DMS114 treated with DMSO at 0.1 percent for 48 hours (cell line): Measurements from ENCODE around the gene JAM3.
"Not testable (repeated sequence)": the region's sequence is repeated elsewhere in the genome, so short reads cannot be mapped to it uniquely, and the experiment has no call there.

ENCODE experiments used
- DNase-seq: peaks from one replicate; lab custom pipeline; 2025; ENCODE audit not compliant: unreplicated experiment; lab: John Stamatoyannopoulos, UW

The JAM3 gene

GRCh38 chr11:134173296-134173695, 104.4 kb downstream of the JAM3 start:
- DNase-seq = no peak

- no peak for DNase-seq
These were observed 107.4 kb downstream of the JAM3 start for GRCh38 chr11:134176284-134176683.

GRCh38 chr11:134178032-134178674, 109.3 kb downstream of the JAM3 start:
- no peak for DNase-seq

GRCh38 chr11:134181707-134182106, 112.8 kb downstream of the JAM3 start:
- DNase-seq = no peak

- DNase-seq = not testable (repeated sequence)
These were observed 119.2 kb downstream of the JAM3 start for GRCh38 chr11:134188092-134188491.

- no peak for DNase-seq
These were observed 127.9 kb downstream of the JAM3 start for GRCh38 chr11:134196756-134197155.

GRCh38 chr11:134199531-134199930, 130.7 kb downstream of the JAM3 start:
- no peak for DNase-seq

- DNase-seq = no peak
These were observed 131.8 kb downstream of the JAM3 start for GRCh38 chr11:134200688-134201087.
